ENCODE measurements around the gene SSBP4. TPM values are rescaled to one million over a fixed set of nuclear protein-coding genes. Genes with fewer than 3 reads are reported as not detected.
"Not testable (repeated sequence)": the region's sequence is repeated elsewhere in the genome, so short reads cannot be mapped to it uniquely, and the experiment has no call there.

The SSBP4 gene
- total RNA-seq = 138 and 139 TPM in 2 replicates

GRCh38 chr19:18419195-18419698 lies at the start of gene SSBP4:
Gene SSBP4 (plus strand): TSS chr19:18419398. CDS start chr19:18419649, 251 bp downstream.
- intact Hi-C loops (cut with micrococcal nuclease) = loop anchor here (1.0 to 5.0 kb wide), 6 partner anchors 10 to 472 kb away; partner anchors contain the start of genes ELL, MAST3, RAB3A and UPF1

GRCh38 chr19:18373407-18373891 lies 45.7 kb upstream of the SSBP4 start:
- intact Hi-C loops (cut with micrococcal nuclease) = no loop called here

GRCh38 chr19:18373892-18374629 lies 45.1 kb upstream of the SSBP4 start:
- intact Hi-C loops (cut with micrococcal nuclease) = no loop called here

GRCh38 chr19:18377026-18377425 lies 42.2 kb upstream of the SSBP4 start:
- intact Hi-C loops (cut with micrococcal nuclease) = no loop called here

- intact Hi-C loops (cut with micrococcal nuclease) = no loop called here
These were observed 39.1 kb upstream of the SSBP4 start for GRCh38 chr19:18379803-18380747.

- intact Hi-C loops (cut with micrococcal nuclease) = no loop called here
These were observed 38.4 kb upstream of the SSBP4 start for GRCh38 chr19:18380843-18381242.

GRCh38 chr19:18383622-18384021 lies 35.6 kb upstream of the SSBP4 start:
- intact Hi-C loops (cut with micrococcal nuclease) = not testable (repeated sequence)

- intact Hi-C loops (cut with micrococcal nuclease) = loop anchor here (5.0 kb wide), 2 partner anchors 43 to 192 kb away; partner anchors contain the start of gene MPV17L2
These were observed 34.4 kb upstream of the SSBP4 start for GRCh38 chr19:18384775-18385174.

- intact Hi-C loops (cut with micrococcal nuclease) = loop anchor here (5.0 kb wide), 2 partner anchors 42 to 193 kb away; partner anchors contain the start of gene MPV17L2
These were observed 33.9 kb upstream of the SSBP4 start for GRCh38 chr19:18385359-18385674.

GRCh38 chr19:18385675-18386542 lies 33.3 kb upstream of the SSBP4 start, which contains the start of gene GDF15:
Gene GDF15 (plus strand): TSS chr19:18386158. CDS start chr19:18386190, 32 bp downstream.
- intact Hi-C loops (cut with micrococcal nuclease) = loop anchor here (5.0 kb wide), 2 partner anchors 41 to 194 kb away; partner anchors contain the start of gene MPV17L2

- intact Hi-C loops (cut with micrococcal nuclease) = loop anchor here (5.0 kb wide), 2 partner anchors 41 to 194 kb away; partner anchors contain the start of gene MPV17L2
These were observed 32.5 kb upstream of the SSBP4 start for GRCh38 chr19:18386543-18387271.

GRCh38 chr19:18388100-18388959 lies 30.9 kb upstream of the SSBP4 start:
- intact Hi-C loops (cut with micrococcal nuclease) = loop anchor here (1.0 to 5.0 kb wide), 3 partner anchors 22 to 196 kb away; partner anchors contain the start of gene MPV17L2

GRCh38 chr19:18388960-18389725 lies 30.1 kb upstream of the SSBP4 start:
- intact Hi-C loops (cut with micrococcal nuclease) = loop anchor here (1.0 to 5.0 kb wide), 3 partner anchors 21 to 197 kb away; partner anchors contain the start of gene MPV17L2

GRCh38 chr19:18389726-18390064 lies 29.5 kb upstream of the SSBP4 start:
- intact Hi-C loops (cut with micrococcal nuclease) = loop anchor here (5.0 kb wide), 2 partner anchors 38 to 197 kb away; partner anchors contain the start of gene MPV17L2

- intact Hi-C loops (cut with micrococcal nuclease) = no loop called here
These were observed 28.9 kb upstream of the SSBP4 start for GRCh38 chr19:18390065-18390907.

- intact Hi-C loops (cut with micrococcal nuclease) = no loop called here
These were observed 27.6 kb upstream of the SSBP4 start for GRCh38 chr19:18391509-18392075.

GRCh38 chr19:18392417-18392816 lies 26.8 kb upstream of the SSBP4 start:
- intact Hi-C loops (cut with micrococcal nuclease) = no loop called here

All from T-helper 1 cell treated with Interleukin-12 subunit alpha and Interleukin-12 subunit beta and Interleukin-4 antibody, amounts not matched to agents 30 ng/mL and 1 ng/mL, for 36 hours (primary cell).